Erythroblast (primary cell): ENCODE results near the gene SNAPC2.

Source experiments
- GATA1 ChIP-seq: IDR thresholded peaks from 2 replicates; pipeline ENCODE4 v1.6.1; 2011; ENCODE audit warnings: low read depth, mild to moderate bottlenecking, control low read depth, low read length, moderate library complexity
- POLR2A ChIP-seq: IDR thresholded peaks from 2 replicates; pipeline ENCODE4 v1.6.1; 2011; ENCODE audit warnings: mild to moderate bottlenecking, low read length

DNA sequence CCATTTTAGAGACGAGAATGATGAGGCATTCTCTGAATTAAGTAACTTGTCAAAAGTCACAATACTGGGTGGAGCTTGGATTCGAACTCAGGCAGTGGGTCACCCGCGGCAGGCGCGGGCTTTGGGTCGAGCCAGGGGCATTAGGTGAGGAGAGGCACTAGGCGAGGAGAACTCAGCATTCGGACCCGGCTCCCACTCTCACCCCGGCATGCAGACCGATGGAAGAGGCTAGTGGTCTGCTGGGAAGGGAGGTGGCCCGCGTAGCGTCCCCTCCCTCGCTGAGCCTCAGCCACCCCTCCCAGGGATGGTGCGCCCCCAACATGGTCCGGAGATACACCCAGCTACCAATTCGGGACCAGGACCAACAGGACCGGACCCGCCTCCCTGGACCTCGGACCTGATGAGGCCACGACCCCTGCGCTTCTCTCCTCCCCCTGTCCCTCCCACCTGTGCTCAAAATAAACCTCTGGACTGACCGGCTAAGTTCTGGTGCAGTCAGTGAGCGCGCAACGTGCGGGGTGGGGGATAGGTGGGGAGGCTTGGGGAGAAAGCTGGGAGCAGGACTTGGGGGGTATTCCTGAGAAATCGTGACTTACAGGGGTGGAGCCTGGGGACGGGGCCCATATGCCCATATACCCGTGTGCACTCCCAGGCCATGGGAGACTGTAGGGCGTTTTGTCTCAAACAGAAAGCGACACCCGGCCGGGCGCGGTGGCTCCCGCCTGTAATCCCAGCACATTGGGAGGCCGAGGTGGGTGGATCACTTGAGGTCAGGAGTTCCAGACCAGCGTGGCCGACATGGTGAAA lies 1.3 kb upstream of the SNAPC2 start:
- TF ChIP-seq POLR2A, result no peak
- TF ChIP-seq GATA1, result no peak
